Putamen (tissue), 1 donor: ENCODE measurements around the gene RNF157.

Experiments
- DNase-seq: peaks from one replicate; pipeline ENCODE4 v3.0.0-alpha.2; 2016; ENCODE audit warnings: low spot score

RNF157 gene

GRCh38 chr17:76156662-76156991, 83.7 kb downstream of the RNF157 start:
- no peak for DNase-seq

GRCh38 chr17:76155988-76156661, 84.2 kb downstream of the RNF157 start:
- no peak for DNase-seq

GRCh38 chr17:76154936-76155845, 85.1 kb downstream of the RNF157 start:
- no peak for DNase-seq

GRCh38 chr17:76154292-76154691, 86.0 kb downstream of the RNF157 start:
- no peak for DNase-seq

- no peak for DNase-seq
Measured at GRCh38 chr17:76153640-76154039, 86.7 kb downstream of the RNF157 start.

GRCh38 chr17:76153202-76153601, 87.1 kb downstream of the RNF157 start:
- DNase-seq, result no peak

GRCh38 chr17:76152591-76152990, 87.7 kb downstream of the RNF157 start:
- DNase-seq, result no peak

- no peak for DNase-seq
Measured at GRCh38 chr17:76151896-76152454, 88.3 kb downstream of the RNF157 start.

- no peak for DNase-seq
Measured at GRCh38 chr17:76150712-76151622, 89.3 kb downstream of the RNF157 start.

GRCh38 chr17:76149214-76149613, 91.1 kb downstream of the RNF157 start:
- DNase-seq, result no peak

GRCh38 chr17:76148015-76148326, 92.3 kb downstream of the RNF157 start:
- DNase-seq, result no peak

- no peak for DNase-seq
Measured at GRCh38 chr17:76147211-76148014, 92.9 kb downstream of the RNF157 start.

- no peak for DNase-seq
Measured at GRCh38 chr17:76146053-76146851, 94.0 kb downstream of the RNF157 start.

GRCh38 chr17:76145231-76146052, 94.9 kb downstream of the RNF157 start:
- DNase-seq, result no peak

- DNase-seq, result no peak
Measured at GRCh38 chr17:76142585-76143041, 97.7 kb downstream of the RNF157 start.

- no peak for DNase-seq
Measured at GRCh38 chr17:76142039-76142584, 98.2 kb downstream of the RNF157 start.

- peak; percentile 89 for DNase-seq
Measured at GRCh38 chr17:76141212-76142038, 98.9 kb downstream of the RNF157 start, which contains the start of gene FOXJ1. TSS of gene FOXJ1 (minus strand) at chr17:76141245. CDS start at chr17:76140395, 850 bp downstream.

- DNase-seq, result no peak
Measured at GRCh38 chr17:76140661-76141211, 99.6 kb downstream of the RNF157 start.
